ENCODE results near the gene SRPK3.

- TF ChIP-seq CTCF (IDR thresholded peaks at IDR 0.05; ENCODE audit: extremely low read depth in 1 of 2, insufficient read depth in 1 of 2, low read depth in 1 of 2, low read length in 2 of 2) (no peak), MAX (IDR thresholded peaks at IDR 0.05; ENCODE audit: insufficient read depth, insufficient read length) (no peak), POLR2A (IDR thresholded peaks at IDR 0.05; ENCODE audit: low read depth, low read length) (no peak), POLR2AphosphoS5 (IDR thresholded peaks at IDR 0.05; ENCODE audit: insufficient read depth, low read depth, low read length) (no peak), EZH2 (IDR thresholded peaks at IDR 0.05; ENCODE audit: borderline replicate concordance, low read depth, low read length, severe bottlenecking) (no peak), MYC (IDR thresholded peaks at IDR 0.05; ENCODE audit: low read depth, low read length) (no peak), JUN (IDR thresholded peaks at IDR 0.05; ENCODE audit: borderline replicate concordance, insufficient read depth, insufficient read length, low read depth) (no peak), FOS (IDR thresholded peaks at IDR 0.05; ENCODE audit: borderline replicate concordance, insufficient read depth, low read length) (no peak), GATA2 (IDR thresholded peaks at IDR 0.05; ENCODE audit: insufficient read depth, insufficient read length, low read depth, low read length) (no peak)
Observed at GRCh38 chrX:153738056-153738605, 42.7 kb upstream of the SRPK3 start.

All from endothelial cell of umbilical vein (primary cell).